KMS-11 (cell line): ENCODE results near the gene CORO2A.

Source experiments
- H2AFZ ChIP-seq: fragments of 200-600 bp; sonication (generic); 2 replicates; pipeline ENCODE4 v1.6.1; 2016; ENCODE audit warnings: antibody characterized with exemption, mixed run types, low read depth
- H3K27ac ChIP-seq: fragments of 200-600 bp; sonication (generic); 2 replicates; pipeline ENCODE4 v1.6.1; 2016; ENCODE audit warnings: mild to moderate bottlenecking, mixed run types
- H3K27me3 ChIP-seq: fragments of 200-600 bp; sonication (generic); 2 replicates; pipeline ENCODE4 v1.6.1; 2017; ENCODE audit warnings: mild to moderate bottlenecking, low read depth, mixed run types, moderate library complexity; ENCODE audit not compliant: insufficient read depth
- H3K36me3 ChIP-seq: fragments of 200-600 bp; sonication (generic); 2 replicates; pipeline ENCODE4 v1.6.1; 2017; ENCODE audit warnings: mild to moderate bottlenecking, mixed run types; ENCODE audit not compliant: insufficient read depth
- H3K4me1 ChIP-seq: fragments of 200-600 bp; sonication (generic); 2 replicates; pipeline ENCODE4 v1.6.1; 2016; ENCODE audit warnings: mild to moderate bottlenecking, low read depth, mixed run types; ENCODE audit not compliant: poor library complexity, severe bottlenecking
- H3K4me2 ChIP-seq: fragments of 200-600 bp; sonication (generic); 2 replicates; pipeline ENCODE4 v1.7.0; 2016; ENCODE audit warnings: mild to moderate bottlenecking, mixed run types
- H3K4me3 ChIP-seq: fragments of 200-600 bp; sonication (generic); IDR thresholded peaks from 2 replicates; pipeline ENCODE4 v1.6.1; 2017; ENCODE audit warnings: low read depth, low read length, mixed read lengths; ENCODE audit not compliant: insufficient read depth
- H3K79me2 ChIP-seq: fragments of 200-600 bp; sonication (generic); 2 replicates; pipeline ENCODE4 v1.6.1; 2016; ENCODE audit warnings: low read depth, mixed run types; ENCODE audit not compliant: insufficient read depth
- H3K9ac ChIP-seq: fragments of 200-600 bp; sonication (generic); 2 replicates; pipeline ENCODE4 v1.6.1; 2016; ENCODE audit warnings: mild to moderate bottlenecking, mixed run types
- H4K20me1 ChIP-seq: fragments of 200-600 bp; sonication (generic); 2 replicates; pipeline ENCODE4 v1.6.1; 2016; ENCODE audit warnings: mild to moderate bottlenecking, mixed run types; ENCODE audit not compliant: insufficient read depth
- TF ChIP-seq, protein P1 (sequence below): fragments of 200-600 bp; sonication (generic); conservative IDR thresholded peaks from 2 replicates; pipeline ENCODE4 v1.6.1; 2017; ENCODE audit warnings: low read depth, mild to moderate bottlenecking, antibody characterized with exemption, low read length, moderate library complexity, mixed read lengths

Gene CORO2A

DNA sequence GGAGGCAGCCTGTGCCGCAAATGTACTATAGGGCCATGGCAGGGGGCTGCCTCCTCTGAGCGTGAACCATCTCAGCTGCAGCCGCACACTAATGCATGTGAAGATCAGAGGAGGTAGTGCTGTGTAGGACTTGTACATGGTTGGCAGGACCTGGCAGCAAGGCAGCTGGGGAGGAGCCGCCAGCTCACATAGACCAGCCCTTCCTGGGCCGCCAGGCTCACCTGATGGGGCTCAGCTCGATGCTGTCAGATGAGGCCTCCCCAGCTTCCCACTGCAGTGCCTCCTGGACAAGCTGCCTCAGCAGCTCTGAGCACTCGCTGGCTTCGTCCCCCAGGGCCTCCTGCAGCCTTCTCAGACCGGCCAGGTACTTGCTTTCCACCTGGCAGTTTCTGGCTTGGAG lies 18.0 kb upstream of the CORO2A start:
- Histone ChIP-seq H3K79me2 (no peaks in the 10 kb centered on the region), H4K20me1 (no peaks in the 10 kb centered on the region), H3K9ac (no peak overlapping the region), H3K36me3 (no peaks in the 10 kb centered on the region), H3K27me3 (no peaks in the 10 kb centered on the region), H3K4me3 (no peak overlapping the region), H2AFZ (no peak overlapping the region), H3K4me1 (peaks cover 11% of the 10 kb centered on the region), H3K27ac (no peak overlapping the region), H3K4me2 (no peak overlapping the region)
- TF ChIP-seq, protein P1, sequence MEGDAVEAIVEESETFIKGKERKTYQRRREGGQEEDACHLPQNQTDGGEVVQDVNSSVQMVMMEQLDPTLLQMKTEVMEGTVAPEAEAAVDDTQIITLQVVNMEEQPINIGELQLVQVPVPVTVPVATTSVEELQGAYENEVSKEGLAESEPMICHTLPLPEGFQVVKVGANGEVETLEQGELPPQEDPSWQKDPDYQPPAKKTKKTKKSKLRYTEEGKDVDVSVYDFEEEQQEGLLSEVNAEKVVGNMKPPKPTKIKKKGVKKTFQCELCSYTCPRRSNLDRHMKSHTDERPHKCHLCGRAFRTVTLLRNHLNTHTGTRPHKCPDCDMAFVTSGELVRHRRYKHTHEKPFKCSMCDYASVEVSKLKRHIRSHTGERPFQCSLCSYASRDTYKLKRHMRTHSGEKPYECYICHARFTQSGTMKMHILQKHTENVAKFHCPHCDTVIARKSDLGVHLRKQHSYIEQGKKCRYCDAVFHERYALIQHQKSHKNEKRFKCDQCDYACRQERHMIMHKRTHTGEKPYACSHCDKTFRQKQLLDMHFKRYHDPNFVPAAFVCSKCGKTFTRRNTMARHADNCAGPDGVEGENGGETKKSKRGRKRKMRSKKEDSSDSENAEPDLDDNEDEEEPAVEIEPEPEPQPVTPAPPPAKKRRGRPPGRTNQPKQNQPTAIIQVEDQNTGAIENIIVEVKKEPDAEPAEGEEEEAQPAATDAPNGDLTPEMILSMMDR = no peak

DNA sequence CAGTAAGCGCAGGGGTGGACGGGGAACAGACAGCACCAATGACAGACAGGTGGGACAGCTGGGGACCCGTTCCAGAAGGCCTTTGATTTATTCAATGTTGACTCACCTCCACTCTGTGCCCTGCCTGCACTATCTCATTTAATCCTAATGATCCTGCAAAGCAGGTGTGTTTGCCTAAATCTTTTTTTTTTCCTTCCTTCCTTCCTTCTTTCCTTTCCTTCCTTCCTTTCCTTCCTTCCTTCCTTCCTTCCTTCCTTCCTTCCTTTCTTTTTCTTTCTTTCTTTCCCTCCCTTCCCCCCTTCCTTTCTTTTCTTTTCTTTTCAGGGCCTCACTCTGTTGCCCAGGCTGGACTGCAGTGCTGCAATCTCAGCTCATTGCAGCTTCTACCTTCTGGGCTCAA lies 17.1 kb upstream of the CORO2A start:
- TF ChIP-seq, protein P1 = no peak
- H3K36me3 ChIP-seq = no peaks in the 10 kb centered on the region
- no peak overlapping the region for H3K4me2 ChIP-seq

DNA sequence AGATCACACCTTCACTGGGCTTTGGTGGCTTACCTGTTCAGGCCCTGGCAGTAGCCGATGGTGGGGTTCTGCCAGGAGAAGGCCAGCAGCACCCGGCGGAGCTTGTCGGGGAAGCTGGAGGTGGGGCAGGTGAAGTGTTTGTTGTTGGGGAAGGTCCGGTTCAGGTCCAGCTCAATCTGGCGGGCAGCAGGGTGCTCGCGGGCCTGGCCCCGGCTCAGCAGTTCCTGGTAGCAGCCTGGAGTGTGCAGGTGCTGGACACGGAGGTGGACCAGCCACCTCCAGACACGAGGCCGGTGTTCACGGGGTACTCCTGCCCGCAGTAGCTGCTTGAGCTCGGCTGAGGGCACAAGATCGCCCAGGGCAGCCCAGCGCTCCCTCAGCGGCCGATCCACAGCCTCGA lies 16.2 kb upstream of the CORO2A start:
- Histone ChIP-seq H3K4me2 (no peak overlapping the region), H3K4me3 (no peak overlapping the region), H3K4me1 (peaks cover 12% of the 10 kb centered on the region), H3K27me3 (no peaks in the 10 kb centered on the region), H2AFZ (no peak overlapping the region), H3K79me2 (no peaks in the 10 kb centered on the region), H3K27ac (no peak overlapping the region), H4K20me1 (no peaks in the 10 kb centered on the region), H3K36me3 (no peaks in the 10 kb centered on the region), H3K9ac (no peak overlapping the region)
- TF ChIP-seq, protein P1 = no peak

More for the DNA sequence above, 17.1 kb upstream of the CORO2A start:
- peaks cover 12% of the 10 kb centered on the region for H3K4me1 ChIP-seq
- H3K27me3 ChIP-seq = no peaks in the 10 kb centered on the region
- no peak overlapping the region for H3K4me3 ChIP-seq
- H3K9ac ChIP-seq = no peak overlapping the region
- H3K27ac ChIP-seq = no peak overlapping the region
- H4K20me1 ChIP-seq = no peaks in the 10 kb centered on the region
- no peak overlapping the region for H2AFZ ChIP-seq
- H3K79me2 ChIP-seq = no peaks in the 10 kb centered on the region

DNA sequence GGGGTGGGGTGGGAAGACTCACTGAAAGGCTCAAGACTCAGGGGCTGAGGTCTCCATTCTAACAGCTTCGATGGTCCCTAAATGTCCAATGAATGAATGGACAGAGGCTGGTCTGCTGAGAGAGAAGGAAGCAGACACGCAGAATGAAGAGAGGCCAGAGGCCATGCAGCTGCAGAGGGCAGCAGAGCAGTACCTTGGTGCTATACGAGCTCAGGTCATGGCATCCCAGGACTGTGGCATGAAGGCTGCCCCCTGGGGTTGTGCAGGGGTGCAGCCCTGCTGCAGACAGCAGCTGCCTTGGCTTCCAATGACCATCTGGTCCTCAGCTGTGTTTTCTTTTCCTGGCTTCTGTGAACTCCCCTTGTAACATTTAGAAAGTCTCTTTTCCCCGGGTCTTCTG lies 15.2 kb upstream of the CORO2A start:
- no peaks in the 10 kb centered on the region for H3K27me3 ChIP-seq
- H3K79me2 ChIP-seq = no peaks in the 10 kb centered on the region
- H3K4me1 ChIP-seq = peaks cover 12% of the 10 kb centered on the region
- H3K4me2 ChIP-seq = no peak overlapping the region
- no peak overlapping the region for H3K4me3 ChIP-seq
- no peaks in the 10 kb centered on the region for H3K36me3 ChIP-seq
- no peak overlapping the region for H3K9ac ChIP-seq
- TF ChIP-seq, protein P1 = no peak
- no peak overlapping the region for H2AFZ ChIP-seq
- H4K20me1 ChIP-seq = no peaks in the 10 kb centered on the region
- no peak overlapping the region for H3K27ac ChIP-seq
